ENCODE measurements around the gene FAM227B. TPM values are rescaled to one million over a fixed set of nuclear protein-coding genes. Genes with fewer than 3 reads are reported as not detected.

The FAM227B gene
- total and polyA plus RNA-seq, 2 donors (not counting 1 experiment from before 2014, with no cell fraction given) = 2.7 to 9.7 TPM

DNA sequence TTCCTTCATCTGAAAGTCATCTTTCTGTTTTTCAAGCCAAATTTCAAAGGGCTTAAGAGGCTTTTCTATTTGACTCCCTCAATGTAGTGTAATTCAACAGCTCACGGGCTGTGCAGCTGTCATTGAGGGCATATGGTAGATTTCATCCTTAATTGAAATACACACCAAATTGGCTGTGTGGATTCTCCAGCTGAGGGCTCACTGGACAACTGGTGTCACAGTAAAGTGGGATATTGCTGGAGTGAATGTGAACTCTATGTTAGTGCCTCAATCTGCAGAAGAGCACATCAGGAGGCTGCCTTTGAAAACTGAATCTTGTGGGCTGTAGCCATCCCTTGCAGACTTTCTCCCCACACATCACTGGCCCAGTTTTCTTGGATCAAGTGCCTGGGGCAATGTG lies 330.4 kb downstream of the FAM227B start:
- Histone ChIP-seq H3K27ac (ENCODE audit: insufficient read depth, low read length) (no peak overlapping the region), H3K27me3 (ENCODE audit: control insufficient read depth, insufficient read depth, low read length) (no peaks in the 10 kb centered on the region), H4K20me1 (ENCODE audit: control insufficient read depth, extremely low read depth, insufficient read depth, low read length) (no peaks in the 10 kb centered on the region), H2AFZ (ENCODE audit: low read length) (no peak overlapping the region), H3K9ac (ENCODE audit: insufficient read depth, low read length) (no peak overlapping the region), H3K4me2 (ENCODE audit: extremely low read depth, insufficient read depth, low read length) (no peak overlapping the region), H3K4me1 (ENCODE audit: control insufficient read depth, extremely low read depth, insufficient read depth, low read length) (no peaks in the 10 kb centered on the region), H3K79me2 (ENCODE audit: control insufficient read depth, insufficient read depth, low read length) (no peaks in the 10 kb centered on the region), H3K36me3 (ENCODE audit: control insufficient read depth, insufficient read depth, low read length) (no peaks in the 10 kb centered on the region), H3K4me3 (replicated peaks in 1 of 4; ENCODE audit: control extremely low read depth in 1 of 4, insufficient read depth in 1 of 4, low read depth in 3 of 4, low read length in 4 of 4) (no peak overlapping the region), H3K9me3 (ENCODE audit: control insufficient read depth, insufficient read depth, low read depth, low read length) (no peaks in the 10 kb centered on the region)
- DNase-seq (ENCODE audit: low read depth in 2 of 2) = no peak
- TF ChIP-seq, protein P1, sequence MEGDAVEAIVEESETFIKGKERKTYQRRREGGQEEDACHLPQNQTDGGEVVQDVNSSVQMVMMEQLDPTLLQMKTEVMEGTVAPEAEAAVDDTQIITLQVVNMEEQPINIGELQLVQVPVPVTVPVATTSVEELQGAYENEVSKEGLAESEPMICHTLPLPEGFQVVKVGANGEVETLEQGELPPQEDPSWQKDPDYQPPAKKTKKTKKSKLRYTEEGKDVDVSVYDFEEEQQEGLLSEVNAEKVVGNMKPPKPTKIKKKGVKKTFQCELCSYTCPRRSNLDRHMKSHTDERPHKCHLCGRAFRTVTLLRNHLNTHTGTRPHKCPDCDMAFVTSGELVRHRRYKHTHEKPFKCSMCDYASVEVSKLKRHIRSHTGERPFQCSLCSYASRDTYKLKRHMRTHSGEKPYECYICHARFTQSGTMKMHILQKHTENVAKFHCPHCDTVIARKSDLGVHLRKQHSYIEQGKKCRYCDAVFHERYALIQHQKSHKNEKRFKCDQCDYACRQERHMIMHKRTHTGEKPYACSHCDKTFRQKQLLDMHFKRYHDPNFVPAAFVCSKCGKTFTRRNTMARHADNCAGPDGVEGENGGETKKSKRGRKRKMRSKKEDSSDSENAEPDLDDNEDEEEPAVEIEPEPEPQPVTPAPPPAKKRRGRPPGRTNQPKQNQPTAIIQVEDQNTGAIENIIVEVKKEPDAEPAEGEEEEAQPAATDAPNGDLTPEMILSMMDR (conservative IDR thresholded peaks at IDR 0.05 in 1 of 2, IDR thresholded peaks at IDR 0.05 in 1 of 2; ENCODE audit: low read depth in 1 of 2, low read length in 2 of 2) = no peak
- TF ChIP-seq EZH2 (IDR thresholded peaks at IDR 0.05; ENCODE audit: low read length, missing control alignments) = no peak

GRCh38 chr15:49288391-49288790 lies 332.2 kb downstream of the FAM227B start:
- no peak overlapping the region for H3K9ac ChIP-seq (ENCODE audit: insufficient read depth, low read length)
- no peak for TF ChIP-seq EZH2 (IDR thresholded peaks at IDR 0.05; ENCODE audit: low read length, missing control alignments)
- TF ChIP-seq, protein P1 (conservative IDR thresholded peaks at IDR 0.05 in 1 of 2, IDR thresholded peaks at IDR 0.05 in 1 of 2; ENCODE audit: low read depth in 1 of 2, low read length in 2 of 2) = no peak
- no peak overlapping the region for H3K4me3 ChIP-seq (replicated peaks in 1 of 4; ENCODE audit: control extremely low read depth in 1 of 4, insufficient read depth in 1 of 4, low read depth in 3 of 4, low read length in 4 of 4)
- no peak overlapping the region for H2AFZ ChIP-seq (ENCODE audit: low read length)
- H3K4me1 ChIP-seq (ENCODE audit: control insufficient read depth, extremely low read depth, insufficient read depth, low read length) = no peaks in the 10 kb centered on the region
- no peaks in the 10 kb centered on the region for H3K27me3 ChIP-seq (ENCODE audit: control insufficient read depth, insufficient read depth, low read length)
- no peaks in the 10 kb centered on the region for H3K9me3 ChIP-seq (ENCODE audit: control insufficient read depth, insufficient read depth, low read depth, low read length)
- H3K36me3 ChIP-seq (ENCODE audit: control insufficient read depth, insufficient read depth, low read length) = no peaks in the 10 kb centered on the region
- H4K20me1 ChIP-seq (ENCODE audit: control insufficient read depth, extremely low read depth, insufficient read depth, low read length) = no peaks in the 10 kb centered on the region
- H3K4me2 ChIP-seq (ENCODE audit: extremely low read depth, insufficient read depth, low read length) = no peak overlapping the region
- no peak overlapping the region for H3K27ac ChIP-seq (ENCODE audit: insufficient read depth, low read length)
- DNase-seq (ENCODE audit: low read depth in 2 of 2) = peak in 1 of 2 donors; percentile 39
- no peaks in the 10 kb centered on the region for H3K79me2 ChIP-seq (ENCODE audit: control insufficient read depth, insufficient read depth, low read length)

GRCh38 chr15:49287481-49287880 lies 333.1 kb downstream of the FAM227B start:
- Histone ChIP-seq H3K27me3 (ENCODE audit: control insufficient read depth, insufficient read depth, low read length) (no peaks in the 10 kb centered on the region), H4K20me1 (ENCODE audit: control insufficient read depth, extremely low read depth, insufficient read depth, low read length) (no peaks in the 10 kb centered on the region), H3K9ac (ENCODE audit: insufficient read depth, low read length) (no peak overlapping the region), H2AFZ (ENCODE audit: low read length) (no peak overlapping the region), H3K4me3 (replicated peaks in 1 of 4; ENCODE audit: control extremely low read depth in 1 of 4, insufficient read depth in 1 of 4, low read depth in 3 of 4, low read length in 4 of 4) (no peak overlapping the region), H3K4me2 (ENCODE audit: extremely low read depth, insufficient read depth, low read length) (no peak overlapping the region), H3K4me1 (ENCODE audit: control insufficient read depth, extremely low read depth, insufficient read depth, low read length) (no peaks in the 10 kb centered on the region), H3K36me3 (ENCODE audit: control insufficient read depth, insufficient read depth, low read length) (peaks cover 2% of the 10 kb centered on the region), H3K79me2 (ENCODE audit: control insufficient read depth, insufficient read depth, low read length) (no peaks in the 10 kb centered on the region), H3K27ac (ENCODE audit: insufficient read depth, low read length) (no peak overlapping the region), H3K9me3 (ENCODE audit: control insufficient read depth, insufficient read depth, low read depth, low read length) (no peaks in the 10 kb centered on the region)
- DNase-seq (ENCODE audit: low read depth in 2 of 2) = no peak
- no peak for TF ChIP-seq EZH2 (IDR thresholded peaks at IDR 0.05; ENCODE audit: low read length, missing control alignments)
- TF ChIP-seq, protein P1 (conservative IDR thresholded peaks at IDR 0.05 in 1 of 2, IDR thresholded peaks at IDR 0.05 in 1 of 2; ENCODE audit: low read depth in 1 of 2, low read length in 2 of 2) = no peak
